ENCODE measurements around the gene TBC1D25.
A peak's percentile ranks its signal among the peaks of the same experiment; 100 is the strongest.

The TBC1D25 gene, protein sequence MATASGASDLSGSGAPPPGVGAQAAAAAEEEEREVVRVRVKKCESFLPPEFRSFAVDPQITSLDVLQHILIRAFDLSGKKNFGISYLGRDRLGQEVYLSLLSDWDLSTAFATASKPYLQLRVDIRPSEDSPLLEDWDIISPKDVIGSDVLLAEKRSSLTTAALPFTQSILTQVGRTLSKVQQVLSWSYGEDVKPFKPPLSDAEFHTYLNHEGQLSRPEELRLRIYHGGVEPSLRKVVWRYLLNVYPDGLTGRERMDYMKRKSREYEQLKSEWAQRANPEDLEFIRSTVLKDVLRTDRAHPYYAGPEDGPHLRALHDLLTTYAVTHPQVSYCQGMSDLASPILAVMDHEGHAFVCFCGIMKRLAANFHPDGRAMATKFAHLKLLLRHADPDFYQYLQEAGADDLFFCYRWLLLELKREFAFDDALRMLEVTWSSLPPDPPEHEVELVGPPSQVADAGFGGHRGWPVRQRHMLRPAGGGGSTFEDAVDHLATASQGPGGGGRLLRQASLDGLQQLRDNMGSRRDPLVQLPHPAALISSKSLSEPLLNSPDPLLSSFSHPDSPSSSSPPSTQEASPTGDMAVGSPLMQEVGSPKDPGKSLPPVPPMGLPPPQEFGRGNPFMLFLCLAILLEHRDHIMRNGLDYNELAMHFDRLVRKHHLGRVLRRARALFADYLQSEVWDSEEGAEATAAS

GRCh38 chrX:48539345-48540027 lies at the start of gene TBC1D25:
Gene TBC1D25, plus strand, starts transcription at chrX:48539714. Its CDS starts 84 bp downstream, at chrX:48539798.
- H3K36me3 ChIP-seq (ENCODE audit: insufficient read depth, low read length), result peaks cover 19% of the 10 kb centered on the region
- TF ChIP-seq, protein P1, sequence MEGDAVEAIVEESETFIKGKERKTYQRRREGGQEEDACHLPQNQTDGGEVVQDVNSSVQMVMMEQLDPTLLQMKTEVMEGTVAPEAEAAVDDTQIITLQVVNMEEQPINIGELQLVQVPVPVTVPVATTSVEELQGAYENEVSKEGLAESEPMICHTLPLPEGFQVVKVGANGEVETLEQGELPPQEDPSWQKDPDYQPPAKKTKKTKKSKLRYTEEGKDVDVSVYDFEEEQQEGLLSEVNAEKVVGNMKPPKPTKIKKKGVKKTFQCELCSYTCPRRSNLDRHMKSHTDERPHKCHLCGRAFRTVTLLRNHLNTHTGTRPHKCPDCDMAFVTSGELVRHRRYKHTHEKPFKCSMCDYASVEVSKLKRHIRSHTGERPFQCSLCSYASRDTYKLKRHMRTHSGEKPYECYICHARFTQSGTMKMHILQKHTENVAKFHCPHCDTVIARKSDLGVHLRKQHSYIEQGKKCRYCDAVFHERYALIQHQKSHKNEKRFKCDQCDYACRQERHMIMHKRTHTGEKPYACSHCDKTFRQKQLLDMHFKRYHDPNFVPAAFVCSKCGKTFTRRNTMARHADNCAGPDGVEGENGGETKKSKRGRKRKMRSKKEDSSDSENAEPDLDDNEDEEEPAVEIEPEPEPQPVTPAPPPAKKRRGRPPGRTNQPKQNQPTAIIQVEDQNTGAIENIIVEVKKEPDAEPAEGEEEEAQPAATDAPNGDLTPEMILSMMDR (IDR thresholded peaks at IDR 0.05; ENCODE audit: borderline replicate concordance, extremely low read depth, low read length, poor library complexity, severe bottlenecking), result peak; percentile 52
- TF ChIP-seq EZH2 (IDR thresholded peaks at IDR 0.05; ENCODE audit: borderline replicate concordance, low read depth, low read length, severe bottlenecking), result no peak
- H3K9ac ChIP-seq (ENCODE audit: low read depth, low read length), result peak within 1 kb of the TSS; percentile 79
- ATAC-seq (ENCODE audit: insufficient read depth, low read depth) (peak; percentile 90), DNase-seq (peak; percentile 98)
- H3K9me3 ChIP-seq (ENCODE audit: insufficient read depth, low read length, severe bottlenecking), result no peaks in the 10 kb centered on the region
- peaks cover 22% of the 10 kb centered on the region for H3K4me1 ChIP-seq (ENCODE audit: insufficient read depth, low read length)
- peak within 1 kb of the TSS; percentile 79 for H3K4me2 ChIP-seq (ENCODE audit: insufficient read depth, low read length)
- H2AFZ ChIP-seq (ENCODE audit: low read depth, low read length), result peak within 1 kb of the TSS; percentile 76
- no peaks in the 10 kb centered on the region for H4K20me1 ChIP-seq (ENCODE audit: insufficient read depth, low read length)
- peak within 1 kb of the TSS; percentile 86 to 93; a peak in 3 of 4 replicates for H3K4me3 ChIP-seq (ENCODE audit: low read depth in 1 of 2, low read length in 2 of 2)
- peak within 1 kb of the TSS; percentile 86 for H3K27ac ChIP-seq (ENCODE audit: low read length)
- peaks cover 25% of the 10 kb centered on the region for H3K79me2 ChIP-seq (ENCODE audit: insufficient read depth, low read length)
- no peaks in the 10 kb centered on the region for H3K27me3 ChIP-seq (ENCODE audit: insufficient read depth, low read length, poor library complexity)

- ATAC-seq (ENCODE audit: insufficient read depth, low read depth) (no peak), DNase-seq (no peak)
- no peak overlapping the region for H3K4me2 ChIP-seq (ENCODE audit: insufficient read depth, low read length)
Observed at GRCh38 chrX:48489892-48490291, 49.6 kb upstream of the TBC1D25 start.

DNA sequence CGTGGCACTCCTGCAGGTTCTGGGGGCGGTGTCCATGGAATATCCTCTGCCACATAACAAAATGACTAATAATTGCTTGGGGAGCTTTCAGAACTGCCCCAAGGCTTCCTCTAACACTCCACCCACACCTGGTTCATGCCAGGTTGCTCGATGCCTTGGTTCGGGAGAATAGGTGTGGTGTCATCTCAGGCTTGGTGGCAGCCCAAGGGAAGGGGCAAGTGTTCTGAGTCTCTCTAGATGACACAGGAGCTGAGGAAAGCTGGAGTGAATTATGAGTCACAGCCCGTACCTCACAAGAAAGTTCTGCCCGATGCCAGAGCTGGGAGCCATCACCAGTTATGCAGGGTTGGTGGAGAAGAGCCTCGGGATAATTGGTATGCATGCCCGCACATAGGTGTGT lies 48.9 kb upstream of the TBC1D25 start:
- Histone ChIP-seq H3K4me1 (ENCODE audit: insufficient read depth, low read length) (no peaks in the 10 kb centered on the region), H3K4me2 (ENCODE audit: insufficient read depth, low read length) (no peak overlapping the region), H3K9me3 (ENCODE audit: insufficient read depth, low read length, severe bottlenecking) (no peaks in the 10 kb centered on the region), H3K36me3 (ENCODE audit: insufficient read depth, low read length) (peaks cover 2% of the 10 kb centered on the region; the same call in 1 of the 2 replicates), H4K20me1 (ENCODE audit: insufficient read depth, low read length) (no peaks in the 10 kb centered on the region), H3K27ac (ENCODE audit: low read length) (no peak overlapping the region), H2AFZ (ENCODE audit: low read depth, low read length) (no peak overlapping the region), H3K9ac (ENCODE audit: low read depth, low read length) (no peak overlapping the region), H3K79me2 (ENCODE audit: insufficient read depth, low read length) (no peaks in the 10 kb centered on the region), H3K27me3 (ENCODE audit: insufficient read depth, low read length, poor library complexity) (no peaks in the 10 kb centered on the region), H3K4me3 (ENCODE audit: low read depth in 1 of 2, low read length in 2 of 2) (no peak overlapping the region)
- TF ChIP-seq, protein P1 (IDR thresholded peaks at IDR 0.05; ENCODE audit: borderline replicate concordance, extremely low read depth, low read length, poor library complexity, severe bottlenecking), result no peak
- TF ChIP-seq EZH2 (IDR thresholded peaks at IDR 0.05; ENCODE audit: borderline replicate concordance, low read depth, low read length, severe bottlenecking), result no peak
- ATAC-seq (ENCODE audit: insufficient read depth, low read depth) (no peak), DNase-seq (no peak)

More at GRCh38 chrX:48489892-48490291, 49.6 kb upstream of the TBC1D25 start:
- H4K20me1 ChIP-seq (ENCODE audit: insufficient read depth, low read length), result no peaks in the 10 kb centered on the region
- TF ChIP-seq, protein P1 (IDR thresholded peaks at IDR 0.05; ENCODE audit: borderline replicate concordance, extremely low read depth, low read length, poor library complexity, severe bottlenecking), result no peak
- TF ChIP-seq EZH2 (IDR thresholded peaks at IDR 0.05; ENCODE audit: borderline replicate concordance, low read depth, low read length, severe bottlenecking), result no peak
- no peaks in the 10 kb centered on the region for H3K79me2 ChIP-seq (ENCODE audit: insufficient read depth, low read length)
- no peaks in the 10 kb centered on the region for H3K9me3 ChIP-seq (ENCODE audit: insufficient read depth, low read length, severe bottlenecking)
- H3K27ac ChIP-seq (ENCODE audit: low read length), result no peak overlapping the region
- no peak overlapping the region for H3K9ac ChIP-seq (ENCODE audit: low read depth, low read length)
- no peaks in the 10 kb centered on the region for H3K27me3 ChIP-seq (ENCODE audit: insufficient read depth, low read length, poor library complexity)
- H3K36me3 ChIP-seq (ENCODE audit: insufficient read depth, low read length), result peaks cover 2% of the 10 kb centered on the region; the same call in 1 of the 2 replicates
- no peaks in the 10 kb centered on the region for H3K4me1 ChIP-seq (ENCODE audit: insufficient read depth, low read length)
- no peak overlapping the region for H3K4me3 ChIP-seq (ENCODE audit: low read depth in 1 of 2, low read length in 2 of 2)
- H2AFZ ChIP-seq (ENCODE audit: low read depth, low read length), result no peak overlapping the region
